ENCODE results near the gene ATP6V1E1.

ATP6V1E1 gene

GRCh38 chr22:17629641-17630040 lies 1.1 kb upstream of the ATP6V1E1 start:
- H3K4me1 Mint-ChIP-seq: peaks cover 8% of the 10 kb centered on the region
- peaks cover 14% of the 10 kb centered on the region for H3K36me3 Mint-ChIP-seq (ENCODE audit: insufficient read depth)
- ATAC-seq (replicated peaks; ENCODE audit: extremely low read depth, poor library complexity, severe bottlenecking): no peak
- no peak for DNase-seq (ENCODE audit: low spot score in 2 of 2)
- no peaks in the 10 kb centered on the region for H3K9me3 Mint-ChIP-seq
- H3K4me3 Mint-ChIP-seq: peak overlapping the region; percentile 94
- H3K27ac Mint-ChIP-seq (ENCODE audit: low read depth): peak overlapping the region; percentile 55
- H3K27me3 Mint-ChIP-seq: no peaks in the 10 kb centered on the region

- Mint-ChIP-seq H3K27ac (ENCODE audit: low read depth) (peak overlapping the region; percentile 98), H3K4me1 (peaks cover 10% of the 10 kb centered on the region), H3K9me3 (no peaks in the 10 kb centered on the region), H3K36me3 (ENCODE audit: insufficient read depth) (peaks cover 16% of the 10 kb centered on the region), H3K4me3 (peak overlapping the region; percentile 94), H3K27me3 (no peaks in the 10 kb centered on the region)
- ATAC-seq (replicated peaks; ENCODE audit: extremely low read depth, poor library complexity, severe bottlenecking) (no peak), DNase-seq (ENCODE audit: low spot score in 2 of 2) (no peak)
Measured at GRCh38 chr22:17629173-17629489, 582 bp upstream of the ATP6V1E1 start.

GRCh38 chr22:17627961-17628405 lies 566 bp downstream of the ATP6V1E1 start:
- Mint-ChIP-seq H3K4me1 (peaks cover 10% of the 10 kb centered on the region), H3K27ac (ENCODE audit: low read depth) (peak overlapping the region; percentile 98), H3K36me3 (ENCODE audit: insufficient read depth) (peaks cover 24% of the 10 kb centered on the region), H3K4me3 (peak overlapping the region; percentile 94), H3K27me3 (no peaks in the 10 kb centered on the region), H3K9me3 (no peaks in the 10 kb centered on the region)
- no peak for ATAC-seq (replicated peaks; ENCODE audit: extremely low read depth, poor library complexity, severe bottlenecking)
- DNase-seq (ENCODE audit: low spot score in 2 of 2): no peak

GRCh38 chr22:17613280-17613679 lies 15.3 kb downstream of the ATP6V1E1 start:
- Mint-ChIP-seq H3K4me1 (peaks cover 13% of the 10 kb centered on the region), H3K36me3 (ENCODE audit: insufficient read depth) (peaks cover 65% of the 10 kb centered on the region), H3K9me3 (no peaks in the 10 kb centered on the region), H3K27ac (ENCODE audit: low read depth) (no peak overlapping the region), H3K4me3 (no peak overlapping the region), H3K27me3 (no peaks in the 10 kb centered on the region)
- no peak for ATAC-seq (replicated peaks; ENCODE audit: extremely low read depth, poor library complexity, severe bottlenecking)
- DNase-seq (ENCODE audit: low spot score in 2 of 2): no peak

GRCh38 chr22:17612057-17612456 lies 16.5 kb downstream of the ATP6V1E1 start:
- Mint-ChIP-seq H3K36me3 (ENCODE audit: insufficient read depth) (peaks cover 58% of the 10 kb centered on the region), H3K27ac (ENCODE audit: low read depth) (no peak overlapping the region), H3K27me3 (no peaks in the 10 kb centered on the region), H3K9me3 (no peaks in the 10 kb centered on the region), H3K4me3 (no peak overlapping the region), H3K4me1 (peaks cover 13% of the 10 kb centered on the region)
- DNase-seq (ENCODE audit: low spot score in 2 of 2) (no peak), ATAC-seq (replicated peaks; ENCODE audit: extremely low read depth, poor library complexity, severe bottlenecking) (no peak)

GRCh38 chr22:17607891-17608521 lies 20.5 kb downstream of the ATP6V1E1 start:
- DNase-seq (ENCODE audit: low spot score in 2 of 2) (no peak), ATAC-seq (replicated peaks; ENCODE audit: extremely low read depth, poor library complexity, severe bottlenecking) (no peak)
- Mint-ChIP-seq H3K27ac (ENCODE audit: low read depth) (no peak overlapping the region), H3K9me3 (no peaks in the 10 kb centered on the region), H3K4me1 (peaks cover 20% of the 10 kb centered on the region), H3K36me3 (ENCODE audit: insufficient read depth) (peaks cover 39% of the 10 kb centered on the region), H3K27me3 (no peaks in the 10 kb centered on the region), H3K4me3 (no peak overlapping the region)

- DNase-seq (ENCODE audit: low spot score in 2 of 2) (no peak), ATAC-seq (replicated peaks; ENCODE audit: extremely low read depth, poor library complexity, severe bottlenecking) (no peak)
- Mint-ChIP-seq H3K36me3 (ENCODE audit: insufficient read depth) (peaks cover 34% of the 10 kb centered on the region), H3K9me3 (no peaks in the 10 kb centered on the region), H3K27me3 (no peaks in the 10 kb centered on the region), H3K4me3 (no peak overlapping the region), H3K27ac (ENCODE audit: low read depth) (no peak overlapping the region), H3K4me1 (peaks cover 13% of the 10 kb centered on the region)
Measured at GRCh38 chr22:17606496-17606895, 22.1 kb downstream of the ATP6V1E1 start.

GRCh38 chr22:17603668-17604067 lies 24.9 kb downstream of the ATP6V1E1 start:
- Mint-ChIP-seq H3K4me1 (peaks cover 7% of the 10 kb centered on the region), H3K9me3 (no peaks in the 10 kb centered on the region), H3K27me3 (no peaks in the 10 kb centered on the region), H3K4me3 (no peak overlapping the region), H3K27ac (ENCODE audit: low read depth) (no peak overlapping the region), H3K36me3 (ENCODE audit: insufficient read depth) (peaks cover 32% of the 10 kb centered on the region)
- no peak for DNase-seq (ENCODE audit: low spot score in 2 of 2)
- ATAC-seq (replicated peaks; ENCODE audit: extremely low read depth, poor library complexity, severe bottlenecking): no peak

GRCh38 chr22:17601031-17601430 lies 27.5 kb downstream of the ATP6V1E1 start:
- Mint-ChIP-seq H3K36me3 (ENCODE audit: insufficient read depth) (peaks cover 54% of the 10 kb centered on the region), H3K4me1 (peaks cover 7% of the 10 kb centered on the region), H3K27ac (ENCODE audit: low read depth) (no peak overlapping the region), H3K9me3 (no peaks in the 10 kb centered on the region), H3K27me3 (no peaks in the 10 kb centered on the region), H3K4me3 (no peak overlapping the region)
- no peak for DNase-seq (ENCODE audit: low spot score in 2 of 2)
- no peak for ATAC-seq (replicated peaks; ENCODE audit: extremely low read depth, poor library complexity, severe bottlenecking)

- no peak for ATAC-seq (replicated peaks; ENCODE audit: extremely low read depth, poor library complexity, severe bottlenecking)
- Mint-ChIP-seq H3K9me3 (no peaks in the 10 kb centered on the region), H3K27me3 (no peaks in the 10 kb centered on the region), H3K36me3 (ENCODE audit: insufficient read depth) (peaks cover 71% of the 10 kb centered on the region), H3K27ac (ENCODE audit: low read depth) (no peak overlapping the region), H3K4me1 (no peaks in the 10 kb centered on the region), H3K4me3 (no peak overlapping the region)
- DNase-seq (ENCODE audit: low spot score in 2 of 2): no peak
Measured at GRCh38 chr22:17598318-17598717, 30.2 kb downstream of the ATP6V1E1 start.

- H3K4me3 Mint-ChIP-seq: no peak overlapping the region
- H3K4me1 Mint-ChIP-seq: no peaks in the 10 kb centered on the region
- H3K36me3 Mint-ChIP-seq (ENCODE audit: insufficient read depth): peaks cover 79% of the 10 kb centered on the region
- no peak overlapping the region for H3K27ac Mint-ChIP-seq (ENCODE audit: low read depth)
- DNase-seq (ENCODE audit: low spot score in 2 of 2): no peak
- H3K27me3 Mint-ChIP-seq: no peaks in the 10 kb centered on the region
- no peak for ATAC-seq (replicated peaks; ENCODE audit: extremely low read depth, poor library complexity, severe bottlenecking)
- H3K9me3 Mint-ChIP-seq: no peaks in the 10 kb centered on the region
Measured at GRCh38 chr22:17597217-17597616, 31.3 kb downstream of the ATP6V1E1 start.

GRCh38 chr22:17596226-17596625 lies 32.3 kb downstream of the ATP6V1E1 start:
- Mint-ChIP-seq H3K27ac (ENCODE audit: low read depth) (no peak overlapping the region), H3K36me3 (ENCODE audit: insufficient read depth) (peaks cover 85% of the 10 kb centered on the region), H3K4me3 (no peak overlapping the region), H3K9me3 (no peaks in the 10 kb centered on the region), H3K27me3 (no peaks in the 10 kb centered on the region), H3K4me1 (no peaks in the 10 kb centered on the region)
- DNase-seq (ENCODE audit: low spot score in 2 of 2): no peak
- ATAC-seq (replicated peaks; ENCODE audit: extremely low read depth, poor library complexity, severe bottlenecking): no peak

GRCh38 chr22:17592201-17592600 lies 36.3 kb downstream of the ATP6V1E1 start:
- H3K9me3 Mint-ChIP-seq: no peaks in the 10 kb centered on the region
- no peak for DNase-seq (ENCODE audit: low spot score in 2 of 2)
- no peak overlapping the region for H3K27ac Mint-ChIP-seq (ENCODE audit: low read depth)
- H3K27me3 Mint-ChIP-seq: no peaks in the 10 kb centered on the region
- H3K4me1 Mint-ChIP-seq: no peaks in the 10 kb centered on the region
- ATAC-seq (replicated peaks; ENCODE audit: extremely low read depth, poor library complexity, severe bottlenecking): no peak
- no peak overlapping the region for H3K4me3 Mint-ChIP-seq
- peaks cover 61% of the 10 kb centered on the region for H3K36me3 Mint-ChIP-seq (ENCODE audit: insufficient read depth)
